GM12872 (cell line): ENCODE measurements around the gene SLC38A3.

Source experiments
- TF ChIP-seq, protein P1 (sequence below): IDR thresholded peaks from 3 replicates; pipeline ENCODE4 v1.5.1; 2011; ENCODE audit warnings: low read depth, mild to moderate bottlenecking, low read length, moderate library complexity; ENCODE audit not compliant: insufficient read depth

SLC38A3 gene

GRCh38 chr3:50260942-50261441 lies 55.9 kb downstream of the SLC38A3 start:
- TF ChIP-seq, protein P1, sequence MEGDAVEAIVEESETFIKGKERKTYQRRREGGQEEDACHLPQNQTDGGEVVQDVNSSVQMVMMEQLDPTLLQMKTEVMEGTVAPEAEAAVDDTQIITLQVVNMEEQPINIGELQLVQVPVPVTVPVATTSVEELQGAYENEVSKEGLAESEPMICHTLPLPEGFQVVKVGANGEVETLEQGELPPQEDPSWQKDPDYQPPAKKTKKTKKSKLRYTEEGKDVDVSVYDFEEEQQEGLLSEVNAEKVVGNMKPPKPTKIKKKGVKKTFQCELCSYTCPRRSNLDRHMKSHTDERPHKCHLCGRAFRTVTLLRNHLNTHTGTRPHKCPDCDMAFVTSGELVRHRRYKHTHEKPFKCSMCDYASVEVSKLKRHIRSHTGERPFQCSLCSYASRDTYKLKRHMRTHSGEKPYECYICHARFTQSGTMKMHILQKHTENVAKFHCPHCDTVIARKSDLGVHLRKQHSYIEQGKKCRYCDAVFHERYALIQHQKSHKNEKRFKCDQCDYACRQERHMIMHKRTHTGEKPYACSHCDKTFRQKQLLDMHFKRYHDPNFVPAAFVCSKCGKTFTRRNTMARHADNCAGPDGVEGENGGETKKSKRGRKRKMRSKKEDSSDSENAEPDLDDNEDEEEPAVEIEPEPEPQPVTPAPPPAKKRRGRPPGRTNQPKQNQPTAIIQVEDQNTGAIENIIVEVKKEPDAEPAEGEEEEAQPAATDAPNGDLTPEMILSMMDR = no peak

DNA sequence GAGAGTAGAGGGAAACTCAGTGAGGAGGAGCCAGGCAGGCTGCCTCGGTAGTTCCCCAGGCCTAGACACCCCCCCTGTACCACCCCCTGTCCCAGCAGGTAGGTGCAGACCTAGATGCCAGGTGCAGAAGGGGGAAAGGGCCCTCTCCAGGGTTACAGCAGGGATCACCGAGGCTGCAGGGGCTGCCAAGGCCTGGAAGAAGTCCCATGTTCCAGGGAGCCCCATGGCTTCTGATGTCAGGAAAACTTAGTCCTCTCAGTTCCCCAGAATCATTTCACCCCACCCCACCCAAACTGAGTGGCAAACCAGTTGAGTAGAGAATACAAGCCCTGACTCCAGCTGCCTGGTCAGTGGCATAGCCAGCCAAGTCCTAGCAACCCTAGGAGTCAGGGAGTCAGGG lies 56.4 kb downstream of the SLC38A3 start:
- TF ChIP-seq, protein P1 = no peak

DNA sequence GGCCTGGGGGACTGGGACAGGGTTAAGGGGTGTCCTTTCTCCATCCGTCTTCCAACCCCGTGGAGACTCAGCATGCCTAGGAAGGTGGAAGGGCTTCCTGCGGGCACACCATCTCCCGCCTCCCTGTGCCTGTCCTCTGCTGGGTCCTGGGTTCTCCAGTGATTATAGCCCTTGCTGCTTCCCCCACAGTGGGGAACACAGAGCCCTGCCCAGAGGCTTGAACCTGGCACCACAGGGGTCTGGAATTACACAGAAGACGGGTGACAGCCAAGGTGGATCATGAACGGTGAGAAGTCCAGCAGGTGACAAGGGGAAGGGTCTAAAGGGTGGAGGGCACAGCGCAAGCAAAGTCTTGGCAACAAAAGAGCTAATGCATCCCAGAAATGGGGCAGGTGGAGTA lies 57.7 kb downstream of the SLC38A3 start:
- TF ChIP-seq, protein P1 = no peak

- TF ChIP-seq, protein P1 = no peak
Observed at GRCh38 chr3:50263478-50264382, 58.7 kb downstream of the SLC38A3 start.

- TF ChIP-seq, protein P1 = no peak
Observed at GRCh38 chr3:50264383-50264963, 59.4 kb downstream of the SLC38A3 start.

GRCh38 chr3:50264964-50265485 lies 60.0 kb downstream of the SLC38A3 start:
- TF ChIP-seq, protein P1 = no peak

GRCh38 chr3:50265571-50265970 lies 60.5 kb downstream of the SLC38A3 start:
- TF ChIP-seq, protein P1 = no peak
